AG04449 (cell line): ENCODE results near the gene ATXN2.
A peak's percentile ranks its signal among the peaks of the same experiment; 100 is the strongest.
"Not testable (repeated sequence)": the region's sequence is repeated elsewhere in the genome, so short reads cannot be mapped to it uniquely, and the experiment has no call there.

Experiments used
- CTCF ChIA-PET: fragments of 350-600 bp; formaldehyde crosslinking; extraction: SDS; loops from one replicate; lab custom pipeline; 2021; ENCODE audit warnings: antibody characterized with exemption; lab: Yijun Ruan, JAX
- POLR2A ChIA-PET: fragments of 400-600, 350-600 bp; formaldehyde crosslinking; extraction: SDS; loops from one replicate; lab custom pipeline; 2020; ENCODE audit warnings: antibody characterized with exemption, inconsistent platforms; lab: Yijun Ruan, JAX
- DNase-seq: peaks from one replicate; pipeline ENCODE4 v3.0.0-alpha.2; 2010; ENCODE audit warnings: low read depth, low spot score
- H3K4me3 ChIP-seq: 2 replicates; pipeline ENCODE4 v1.5.1; 2011; ENCODE audit warnings: low read depth, mild to moderate bottlenecking, control low read depth, low read length
- CTCF ChIP-seq: IDR thresholded peaks from one replicate; pipeline ENCODE4 v1.5.1; 2011; ENCODE audit warnings: mild to moderate bottlenecking, moderate library complexity, low read length, control low read depth, inconsistent platforms; ENCODE audit not compliant: insufficient read depth; ENCODE audit errors: missing control alignments

ATXN2 gene

DNA sequence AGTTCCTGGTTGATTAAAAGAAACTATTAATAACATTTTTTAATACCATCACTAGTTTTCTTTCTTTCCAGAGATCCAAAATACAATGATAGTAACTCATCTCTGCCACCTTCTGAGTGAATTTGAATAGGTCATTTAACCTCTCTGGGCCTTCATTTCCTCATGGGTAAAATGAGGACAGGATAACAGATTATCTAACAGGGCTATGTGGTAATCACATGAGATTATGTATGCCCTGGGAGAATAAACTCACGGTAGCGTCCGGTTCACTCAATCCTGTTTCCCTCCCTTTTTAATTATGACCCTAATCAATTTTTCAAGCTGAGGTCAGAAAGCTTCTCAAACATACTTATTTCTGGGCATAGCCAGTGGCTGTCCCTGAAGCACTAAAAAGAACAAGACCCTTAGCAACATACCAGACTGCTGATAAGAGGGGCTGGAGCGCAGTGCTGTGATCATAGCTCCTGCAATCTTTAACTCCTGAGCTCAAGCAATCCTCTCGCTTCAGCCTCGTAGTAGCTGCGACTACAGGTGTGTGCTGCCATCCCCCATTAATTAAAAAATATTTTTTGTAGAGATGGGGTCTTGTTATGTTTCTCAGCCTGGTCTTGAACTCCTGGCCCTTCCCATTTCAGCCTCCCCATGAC is 24.2 kb downstream of the ATXN2 start:
- no peak for DNase-seq
- TF ChIP-seq CTCF = no peak
- ChIA-PET CTCF (interaction anchor here (0.6 to 1.5 kb wide), 5 partner anchors 11 to 786 kb away, joined by 3 to 4 read pairs (median 3); no protein-coding TSS in a partner anchor), POLR2A (no interaction called here)
- H3K4me3 ChIP-seq = no peak overlapping the region

GRCh38 chr12:111573476-111573875 is 25.6 kb downstream of the ATXN2 start:
- TF ChIP-seq CTCF = no peak
- H3K4me3 ChIP-seq = no peak overlapping the region
- DNase-seq = no peak
- ChIA-PET POLR2A (no interaction called here), CTCF (no interaction called here)

GRCh38 chr12:111570084-111570961 is 28.8 kb downstream of the ATXN2 start:
- POLR2A ChIA-PET = interaction anchor here (0.7 kb wide), 1 partner anchor 40 kb away, joined by 3 read pairs; no protein-coding TSS in a partner anchor
- TF ChIP-seq CTCF = no peak

GRCh38 chr12:111569363-111570083 is 29.6 kb downstream of the ATXN2 start:
- H3K4me3 ChIP-seq = no peak overlapping the region
- ChIA-PET POLR2A (interaction anchor here (0.7 kb wide), 1 partner anchor 41 kb away, joined by 3 read pairs; no protein-coding TSS in a partner anchor), CTCF (interaction anchor here (1.0 to 1.2 kb wide), 2 partner anchors 10 to 14 kb away, joined by 3 read pairs; no protein-coding TSS in a partner anchor)
- TF ChIP-seq CTCF = no peak
- DNase-seq = no peak

More at GRCh38 chr12:111570084-111570961, 28.8 kb downstream of the ATXN2 start:
- peak; percentile 61 for DNase-seq
- no peak overlapping the region for H3K4me3 ChIP-seq
- CTCF ChIA-PET = interaction anchor here (1.0 to 1.2 kb wide), 2 partner anchors 11 to 15 kb away, joined by 3 read pairs; no protein-coding TSS in a partner anchor

DNA sequence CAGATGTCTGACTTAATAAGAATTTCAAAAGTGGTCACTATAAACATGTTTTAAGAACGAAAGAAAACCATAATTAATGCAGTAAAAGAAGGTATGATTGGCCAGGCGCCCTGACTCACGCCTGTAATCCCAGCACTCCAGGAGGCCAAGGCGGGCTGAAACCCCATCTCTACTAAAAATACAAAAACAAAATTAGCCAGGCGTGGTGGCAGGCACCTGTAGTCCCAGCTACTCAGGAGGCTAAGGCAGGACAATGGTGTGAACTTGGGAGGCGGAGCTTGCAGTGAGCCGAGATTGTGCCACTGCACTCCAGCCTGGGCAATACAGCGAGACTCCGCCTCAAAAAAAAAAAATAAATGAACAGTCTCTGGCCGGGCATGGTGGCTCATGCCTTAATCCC is 38.3 kb downstream of the ATXN2 start:
- POLR2A ChIA-PET, DNase-seq, CTCF ChIA-PET, H3K4me3 ChIP-seq: not testable (repeated sequence)

GRCh38 chr12:111558107-111558376 is 41.1 kb downstream of the ATXN2 start:
- no peak for TF ChIP-seq CTCF
- DNase-seq = no peak
- ChIA-PET POLR2A (no interaction called here), CTCF (interaction anchor here (1.5 to 1.6 kb wide), 2 partner anchors 11 to 30 kb away, joined by 4 to 6 read pairs; no protein-coding TSS in a partner anchor)
- no peak overlapping the region for H3K4me3 ChIP-seq
